Measurements from ENCODE around the gene LEP.

The LEP gene

DNA sequence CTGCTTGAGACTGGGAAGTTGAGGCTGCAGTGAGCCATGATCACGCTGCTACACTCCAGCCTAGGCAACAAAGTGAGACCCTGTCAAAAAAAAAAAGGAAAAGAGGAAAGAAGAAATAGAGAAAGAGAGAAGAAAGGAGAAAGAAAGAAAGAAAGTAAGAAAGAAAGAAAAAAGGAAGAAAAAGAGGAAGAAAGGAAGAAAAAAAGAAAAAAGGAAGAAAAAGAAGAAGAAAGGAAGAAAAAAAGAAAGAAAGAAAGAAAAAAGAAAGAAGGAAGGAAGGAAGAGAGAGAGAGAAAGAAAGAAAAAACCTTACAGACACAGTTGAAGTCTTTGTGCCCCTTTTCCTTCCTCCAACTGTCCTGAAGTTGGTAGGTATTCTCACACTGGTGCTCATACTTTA, 26.6 kb upstream of the LEP start:
- no peak overlapping the region for H3K4ac ChIP-seq (ENCODE audit: low read length)
- H2AK5ac ChIP-seq (ENCODE audit: low read depth, low read length) = no peak overlapping the region
- no peak overlapping the region for H2BK120ac ChIP-seq (ENCODE audit: low read depth, low read length)
- no peak overlapping the region for H3K4me3 ChIP-seq (ENCODE audit: low read length in 2 of 2)
- no peak overlapping the region for H3K27ac ChIP-seq (replicated peaks; ENCODE audit: low read length)
- H3K4me1 ChIP-seq (ENCODE audit: control insufficient read depth in 2 of 2, insufficient read depth in 1 of 2, low read depth in 1 of 2, low read length in 2 of 2) = peaks cover 0 to 9% of the 10 kb centered on the region in 2 donors
- no peak overlapping the region for H4K8ac ChIP-seq (ENCODE audit: low read depth, low read length)
- H2BK5ac ChIP-seq (ENCODE audit: low read length) = no peak overlapping the region
- H2BK12ac ChIP-seq (ENCODE audit: low read length) = no peak overlapping the region
- H3K79me1 ChIP-seq (ENCODE audit: low read depth, low read length) = no peaks in the 10 kb centered on the region
- WGBS, 2 donors (ENCODE audit: extremely low coverage in 2 of 2, insufficient read length in 2 of 2, insufficient replicate concordance in 1 of 2) = no CpG with 5 or more reads among the region's 1 CpG
- no peak overlapping the region for H3K9ac ChIP-seq (ENCODE audit: low read depth, low read length, poor library complexity)
- H3K14ac ChIP-seq (ENCODE audit: low read length) = no peak overlapping the region
- DNase-seq (ENCODE audit: low spot score) = no peak
- H3K18ac ChIP-seq (ENCODE audit: low read length) = no peak overlapping the region
- no peak overlapping the region for H2BK15ac ChIP-seq (ENCODE audit: low read length)
- peaks cover 0 to 22% (median 0%) of the 10 kb centered on the region in 3 experiments for H3K27me3 ChIP-seq (ENCODE audit: control insufficient read depth in 3 of 3, insufficient read depth in 3 of 3, low read depth in 1 of 3, low read length in 3 of 3)
- no peaks in the 10 kb centered on the region for H3K9me3 ChIP-seq (replicated peaks in 1 of 2; ENCODE audit: control insufficient read depth in 2 of 2, insufficient read depth in 1 of 2, low read depth in 1 of 2, low read length in 2 of 2)
- no peak overlapping the region for H3K23ac ChIP-seq (ENCODE audit: low read depth, low read length, poor library complexity)
- H4K91ac ChIP-seq (ENCODE audit: low read depth, low read length, poor library complexity) = no peak overlapping the region
- no peak overlapping the region for H2AFZ ChIP-seq (ENCODE audit: low read length)
- H3K4me2 ChIP-seq (ENCODE audit: insufficient read depth, low read length, poor library complexity, severe bottlenecking) = no peak overlapping the region
- no peaks in the 10 kb centered on the region for H3K36me3 ChIP-seq (replicated peaks in 1 of 2; ENCODE audit: control insufficient read depth in 2 of 2, insufficient read depth in 2 of 2, low read length in 2 of 2)

DNA sequence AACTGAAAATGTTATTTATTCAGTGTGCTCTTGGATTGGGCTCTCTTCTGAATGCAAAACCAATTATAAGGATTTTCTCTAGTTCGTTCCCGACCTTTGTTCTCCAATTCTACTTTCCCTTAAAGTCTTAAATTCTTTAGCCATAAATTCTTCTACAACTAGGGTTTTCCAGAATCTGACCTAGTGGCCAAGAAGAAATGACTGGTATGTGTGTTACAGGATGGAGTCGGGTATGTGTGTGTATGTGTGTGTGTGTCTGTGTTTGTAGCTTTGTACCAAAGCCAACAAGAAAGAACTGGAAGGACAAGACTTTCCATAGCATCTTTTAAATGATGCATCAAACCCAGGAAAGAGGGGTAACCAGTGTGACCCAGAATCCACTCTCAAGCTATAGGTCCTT, 25.8 kb upstream of the LEP start:
- Histone ChIP-seq H3K27ac (replicated peaks; ENCODE audit: low read length) (no peak overlapping the region), H2BK12ac (ENCODE audit: low read length) (no peak overlapping the region), H3K4me2 (ENCODE audit: insufficient read depth, low read length, poor library complexity, severe bottlenecking) (no peak overlapping the region), H2AFZ (ENCODE audit: low read length) (no peak overlapping the region), H3K23ac (ENCODE audit: low read depth, low read length, poor library complexity) (no peak overlapping the region), H2BK15ac (ENCODE audit: low read length) (no peak overlapping the region), H3K27me3 (ENCODE audit: control insufficient read depth in 3 of 3, insufficient read depth in 3 of 3, low read depth in 1 of 3, low read length in 3 of 3) (peaks cover 0 to 26% (median 0%) of the 10 kb centered on the region in 3 experiments), H2BK120ac (ENCODE audit: low read depth, low read length) (no peak overlapping the region), H2BK5ac (ENCODE audit: low read length) (no peak overlapping the region), H3K14ac (ENCODE audit: low read length) (no peak overlapping the region), H3K4me1 (ENCODE audit: control insufficient read depth in 2 of 2, insufficient read depth in 1 of 2, low read depth in 1 of 2, low read length in 2 of 2) (peaks cover 0 to 9% of the 10 kb centered on the region in 2 donors), H3K18ac (ENCODE audit: low read length) (no peak overlapping the region), H3K79me1 (ENCODE audit: low read depth, low read length) (no peaks in the 10 kb centered on the region), H3K36me3 (replicated peaks in 1 of 2; ENCODE audit: control insufficient read depth in 2 of 2, insufficient read depth in 2 of 2, low read length in 2 of 2) (no peaks in the 10 kb centered on the region), H2AK5ac (ENCODE audit: low read depth, low read length) (no peak overlapping the region), H3K4me3 (ENCODE audit: low read length in 2 of 2) (no peak overlapping the region), H4K91ac (ENCODE audit: low read depth, low read length, poor library complexity) (no peak overlapping the region), H3K4ac (ENCODE audit: low read length) (no peak overlapping the region), H3K9ac (ENCODE audit: low read depth, low read length, poor library complexity) (no peak overlapping the region), H3K9me3 (replicated peaks in 1 of 2; ENCODE audit: control insufficient read depth in 2 of 2, insufficient read depth in 1 of 2, low read depth in 1 of 2, low read length in 2 of 2) (no peaks in the 10 kb centered on the region), H4K8ac (ENCODE audit: low read depth, low read length) (no peak overlapping the region)
- no peak for DNase-seq (ENCODE audit: low spot score)
- no CpG with 5 or more reads among the region's 3 CpGs for WGBS, 2 donors (ENCODE audit: extremely low coverage in 2 of 2, insufficient read length in 2 of 2, insufficient replicate concordance in 1 of 2)

DNA sequence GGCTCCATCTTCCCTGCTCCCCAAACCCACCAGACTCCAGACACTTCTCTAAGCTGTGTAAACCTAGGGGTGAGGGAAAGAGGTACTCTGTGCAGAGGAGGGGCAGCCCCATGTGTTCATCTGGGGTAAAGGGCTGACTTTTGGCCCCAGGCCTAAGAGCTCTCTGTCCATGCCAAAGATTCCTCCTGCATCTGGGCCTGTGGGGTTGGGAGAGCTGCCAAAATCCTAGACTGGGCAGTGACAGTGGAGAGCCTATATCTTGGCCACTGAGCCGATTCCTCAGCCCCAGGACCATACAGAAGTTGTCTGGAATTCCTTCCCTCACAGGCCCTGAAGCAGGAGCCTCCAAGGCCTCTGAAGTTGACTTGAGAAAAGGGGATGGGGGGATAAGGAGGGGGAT, 25.3 kb upstream of the LEP start:
- Histone ChIP-seq H3K27me3 (ENCODE audit: control insufficient read depth in 3 of 3, insufficient read depth in 3 of 3, low read depth in 1 of 3, low read length in 3 of 3) (peaks cover 0 to 27% (median 0%) of the 10 kb centered on the region in 3 experiments), H4K91ac (ENCODE audit: low read depth, low read length, poor library complexity) (no peak overlapping the region), H3K4ac (ENCODE audit: low read length) (no peak overlapping the region), H2AK5ac (ENCODE audit: low read depth, low read length) (no peak overlapping the region), H3K4me3 (ENCODE audit: low read length in 2 of 2) (no peak overlapping the region), H2BK5ac (ENCODE audit: low read length) (no peak overlapping the region), H3K9ac (ENCODE audit: low read depth, low read length, poor library complexity) (no peak overlapping the region), H3K14ac (ENCODE audit: low read length) (no peak overlapping the region), H3K4me1 (ENCODE audit: control insufficient read depth in 2 of 2, insufficient read depth in 1 of 2, low read depth in 1 of 2, low read length in 2 of 2) (peaks cover 0 to 9% of the 10 kb centered on the region in 2 donors), H3K23ac (ENCODE audit: low read depth, low read length, poor library complexity) (no peak overlapping the region), H2BK12ac (ENCODE audit: low read length) (no peak overlapping the region), H3K18ac (ENCODE audit: low read length) (no peak overlapping the region), H2BK120ac (ENCODE audit: low read depth, low read length) (no peak overlapping the region), H3K79me1 (ENCODE audit: low read depth, low read length) (no peaks in the 10 kb centered on the region), H3K9me3 (replicated peaks in 1 of 2; ENCODE audit: control insufficient read depth in 2 of 2, insufficient read depth in 1 of 2, low read depth in 1 of 2, low read length in 2 of 2) (no peaks in the 10 kb centered on the region), H2BK15ac (ENCODE audit: low read length) (no peak overlapping the region), H2AFZ (ENCODE audit: low read length) (no peak overlapping the region), H3K36me3 (replicated peaks in 1 of 2; ENCODE audit: control insufficient read depth in 2 of 2, insufficient read depth in 2 of 2, low read length in 2 of 2) (no peaks in the 10 kb centered on the region), H3K27ac (replicated peaks; ENCODE audit: low read length) (no peak overlapping the region), H3K4me2 (ENCODE audit: insufficient read depth, low read length, poor library complexity, severe bottlenecking) (no peak overlapping the region), H4K8ac (ENCODE audit: low read depth, low read length) (no peak overlapping the region)
- no peak for DNase-seq (ENCODE audit: low spot score)
- WGBS, 2 donors (ENCODE audit: extremely low coverage in 2 of 2, insufficient read length in 2 of 2, insufficient replicate concordance in 1 of 2) = no CpG with 5 or more reads among the region's 1 CpG

DNA sequence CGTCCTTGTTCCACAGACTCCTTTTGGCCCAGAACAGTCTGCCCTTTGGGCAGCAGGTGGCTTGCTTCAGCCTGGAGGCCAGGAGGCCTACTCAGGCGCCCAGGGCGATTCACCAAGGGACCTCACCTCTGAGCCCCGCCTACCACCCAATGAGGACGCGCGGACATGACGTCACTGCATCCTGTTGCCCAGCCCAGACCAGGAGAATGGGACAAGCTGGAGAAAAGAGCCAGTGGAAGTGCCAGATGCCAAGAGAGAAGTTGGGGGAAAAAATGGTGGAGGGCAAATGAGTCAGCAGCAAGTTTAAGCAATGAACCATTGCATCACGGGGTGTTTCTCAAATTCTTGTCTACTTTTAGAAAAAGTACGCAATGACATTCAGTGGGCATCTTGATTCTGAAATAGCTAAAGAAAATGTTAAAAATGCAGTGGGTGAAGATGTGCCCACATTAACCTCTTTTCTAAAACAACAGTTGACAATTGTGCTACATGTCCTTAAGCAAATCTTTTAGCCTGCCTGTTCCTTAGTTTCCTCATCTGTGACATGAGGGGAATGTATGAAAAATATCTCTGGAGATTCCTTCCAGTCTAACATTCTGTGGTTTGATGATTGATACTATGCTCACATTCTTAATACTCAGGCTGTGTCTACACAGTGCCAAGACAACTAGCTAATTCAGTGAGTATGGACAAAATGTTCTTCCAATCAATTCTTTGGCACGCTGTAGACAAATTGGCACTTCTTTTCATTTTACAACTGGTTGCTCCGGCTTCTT, 23.9 kb upstream of the LEP start:
- H3K18ac ChIP-seq (ENCODE audit: low read length) = peak overlapping the region; percentile 27
- no peak overlapping the region for H3K4me2 ChIP-seq (ENCODE audit: insufficient read depth, low read length, poor library complexity, severe bottlenecking)
- no peak overlapping the region for H2BK15ac ChIP-seq (ENCODE audit: low read length)
- no peak overlapping the region for H3K4ac ChIP-seq (ENCODE audit: low read length)
- no peak overlapping the region for H4K91ac ChIP-seq (ENCODE audit: low read depth, low read length, poor library complexity)
- no peak overlapping the region for H2BK5ac ChIP-seq (ENCODE audit: low read length)
- no peak overlapping the region for H3K14ac ChIP-seq (ENCODE audit: low read length)
- H3K27me3 ChIP-seq (ENCODE audit: control insufficient read depth in 3 of 3, insufficient read depth in 3 of 3, low read depth in 1 of 3, low read length in 3 of 3) = peaks cover 0 to 20% (median 0%) of the 10 kb centered on the region in 3 experiments
- WGBS, 2 donors (ENCODE audit: extremely low coverage in 2 of 2, insufficient read length in 2 of 2, insufficient replicate concordance in 1 of 2) = no CpG with 5 or more reads among the region's 12 CpGs
- H3K36me3 ChIP-seq (replicated peaks in 1 of 2; ENCODE audit: control insufficient read depth in 2 of 2, insufficient read depth in 2 of 2, low read length in 2 of 2) = no peaks in the 10 kb centered on the region
- no peak overlapping the region for H4K8ac ChIP-seq (ENCODE audit: low read depth, low read length)
- H3K9ac ChIP-seq (ENCODE audit: low read depth, low read length, poor library complexity) = no peak overlapping the region
- no peak overlapping the region for H3K27ac ChIP-seq (replicated peaks; ENCODE audit: low read length)
- no peak overlapping the region for H3K4me3 ChIP-seq (ENCODE audit: low read length in 2 of 2)
- DNase-seq (ENCODE audit: low spot score) = no peak
- no peak overlapping the region for H3K23ac ChIP-seq (ENCODE audit: low read depth, low read length, poor library complexity)
- no peak overlapping the region for H2AK5ac ChIP-seq (ENCODE audit: low read depth, low read length)
- H3K4me1 ChIP-seq (ENCODE audit: control insufficient read depth in 2 of 2, insufficient read depth in 1 of 2, low read depth in 1 of 2, low read length in 2 of 2) = peaks cover 0 to 1% of the 10 kb centered on the region in 2 donors
- no peaks in the 10 kb centered on the region for H3K79me1 ChIP-seq (ENCODE audit: low read depth, low read length)
- no peaks in the 10 kb centered on the region for H3K9me3 ChIP-seq (replicated peaks in 1 of 2; ENCODE audit: control insufficient read depth in 2 of 2, insufficient read depth in 1 of 2, low read depth in 1 of 2, low read length in 2 of 2)
- H2BK120ac ChIP-seq (ENCODE audit: low read depth, low read length) = no peak overlapping the region
- H2BK12ac ChIP-seq (ENCODE audit: low read length) = no peak overlapping the region
- H2AFZ ChIP-seq (ENCODE audit: low read length) = no peak overlapping the region

All from neuronal stem cell (in vitro differentiated cells).